HFFc6 (cell line): ENCODE results near the gene SEMA5B. TPM values are rescaled to one million over a fixed set of nuclear protein-coding genes. Genes with fewer than 3 reads are reported as not detected.

Experiments
- DNase-seq: peaks from one replicate; pipeline ENCODE4 v3.0.0-alpha.2; 2018
- H3K27ac Mint-ChIP-seq: 2 replicates; pipeline ENCODE4 v1.8.0; 2020; ENCODE audit warnings: mild to moderate bottlenecking, mixed read lengths
- H3K27me3 Mint-ChIP-seq: 2 replicates; pipeline ENCODE4 v1.8.0; 2021; ENCODE audit warnings: mild to moderate bottlenecking, moderate library complexity, mixed read lengths; ENCODE audit not compliant: insufficient read depth
- H3K36me3 Mint-ChIP-seq: 2 replicates; pipeline ENCODE4 v1.8.0; 2021; ENCODE audit warnings: low read depth, mixed read lengths
- H3K4me1 Mint-ChIP-seq: 2 replicates; pipeline ENCODE4 v1.8.0; 2020; ENCODE audit warnings: low read depth, mixed read lengths
- H3K4me3 Mint-ChIP-seq: 2 replicates; pipeline ENCODE4 v1.8.0; 2020; ENCODE audit warnings: mild to moderate bottlenecking, moderate library complexity, mixed read lengths
- H3K9me3 Mint-ChIP-seq: 2 replicates; pipeline ENCODE4 v1.8.0; 2020; ENCODE audit warnings: mild to moderate bottlenecking, mixed read lengths
- total RNA-seq, 6 experiments: library from RNA; stranded (reverse); fragmentation: NEBNext Ultra II Directional; extraction: Animal tissue kit (Norgen Biotek cat#: 25700); gene quantifications; 2 replicates in 1 of 6; 3 replicates in 5 of 6; pipeline ENCODE4 v1.2.3, GENCODE V29; 2021
- TF ChIP-seq, protein P1 (sequence below): fragments of 200-600 bp; sonication (generic); IDR thresholded peaks from 2 replicates; pipeline ENCODE4 v1.5.0; 2021; ENCODE audit warnings: antibody characterized with exemption, mild to moderate bottlenecking

Gene SEMA5B
- total RNA-seq, 6 experiments from 2014 or later, result not detected

DNA sequence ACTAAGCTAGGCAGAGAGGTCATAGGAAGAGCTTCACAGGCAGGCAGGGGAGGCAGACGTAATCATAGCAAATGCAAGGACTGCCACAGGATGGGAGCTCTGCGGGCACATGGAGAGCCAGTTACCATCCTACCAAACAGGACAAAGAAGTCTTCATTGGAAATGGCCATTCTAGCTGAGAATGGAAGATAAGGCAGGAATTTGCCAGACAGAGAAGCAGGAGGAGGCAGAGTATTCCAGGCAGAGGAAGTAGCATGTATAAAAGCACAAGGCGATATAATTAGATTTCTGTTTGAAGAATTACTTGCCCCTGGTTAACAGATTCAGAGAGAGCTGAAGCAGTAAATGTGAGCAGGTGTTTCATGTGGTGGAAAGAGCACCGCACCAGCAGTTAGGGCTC, 3.5 kb upstream of the SEMA5B start:
- H3K4me3 Mint-ChIP-seq, result no peak overlapping the region
- H3K9me3 Mint-ChIP-seq, result no peaks in the 10 kb centered on the region
- peaks cover 44% of the 10 kb centered on the region for H3K27me3 Mint-ChIP-seq
- peaks cover 9% of the 10 kb centered on the region for H3K4me1 Mint-ChIP-seq
- no peak overlapping the region for H3K27ac Mint-ChIP-seq
- TF ChIP-seq, protein P1, sequence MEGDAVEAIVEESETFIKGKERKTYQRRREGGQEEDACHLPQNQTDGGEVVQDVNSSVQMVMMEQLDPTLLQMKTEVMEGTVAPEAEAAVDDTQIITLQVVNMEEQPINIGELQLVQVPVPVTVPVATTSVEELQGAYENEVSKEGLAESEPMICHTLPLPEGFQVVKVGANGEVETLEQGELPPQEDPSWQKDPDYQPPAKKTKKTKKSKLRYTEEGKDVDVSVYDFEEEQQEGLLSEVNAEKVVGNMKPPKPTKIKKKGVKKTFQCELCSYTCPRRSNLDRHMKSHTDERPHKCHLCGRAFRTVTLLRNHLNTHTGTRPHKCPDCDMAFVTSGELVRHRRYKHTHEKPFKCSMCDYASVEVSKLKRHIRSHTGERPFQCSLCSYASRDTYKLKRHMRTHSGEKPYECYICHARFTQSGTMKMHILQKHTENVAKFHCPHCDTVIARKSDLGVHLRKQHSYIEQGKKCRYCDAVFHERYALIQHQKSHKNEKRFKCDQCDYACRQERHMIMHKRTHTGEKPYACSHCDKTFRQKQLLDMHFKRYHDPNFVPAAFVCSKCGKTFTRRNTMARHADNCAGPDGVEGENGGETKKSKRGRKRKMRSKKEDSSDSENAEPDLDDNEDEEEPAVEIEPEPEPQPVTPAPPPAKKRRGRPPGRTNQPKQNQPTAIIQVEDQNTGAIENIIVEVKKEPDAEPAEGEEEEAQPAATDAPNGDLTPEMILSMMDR, result no peak
- no peaks in the 10 kb centered on the region for H3K36me3 Mint-ChIP-seq
- no peak for DNase-seq

DNA sequence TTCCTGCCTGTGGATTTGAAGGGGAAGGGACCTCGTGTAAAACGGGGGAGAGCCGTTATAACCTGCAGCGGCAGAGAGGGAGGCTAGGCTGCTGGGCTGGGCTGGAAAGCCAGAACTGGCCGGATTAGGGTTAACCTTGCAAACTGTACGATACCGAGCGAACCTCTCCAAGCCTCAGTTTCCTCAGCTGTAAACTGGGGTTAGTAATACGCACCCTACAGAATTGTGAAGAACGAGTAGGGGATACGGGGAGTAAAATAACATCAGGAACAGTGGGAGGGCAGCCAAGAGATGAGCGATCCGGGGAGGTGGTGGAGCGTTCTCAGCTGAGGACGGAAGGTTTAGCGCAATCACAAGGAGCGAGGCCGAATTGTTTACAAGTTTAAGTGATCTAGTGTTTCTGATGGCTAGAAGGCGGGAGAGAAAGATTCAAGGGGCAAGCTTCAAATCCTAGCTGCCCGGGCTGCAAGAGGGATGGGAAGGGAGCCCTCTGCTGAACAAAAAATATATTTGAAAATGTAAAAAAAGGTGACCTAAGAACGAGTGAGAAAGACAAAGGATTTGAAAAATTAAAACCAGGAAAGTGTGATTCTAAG, 768 bp upstream of the SEMA5B start:
- H3K4me3 Mint-ChIP-seq, result peak overlapping the region; percentile 79
- H3K9me3 Mint-ChIP-seq, result no peaks in the 10 kb centered on the region
- H3K27ac Mint-ChIP-seq, result no peak overlapping the region
- DNase-seq, result peak; percentile 50
- H3K4me1 Mint-ChIP-seq, result peaks cover 9% of the 10 kb centered on the region
- H3K27me3 Mint-ChIP-seq, result peaks cover 49% of the 10 kb centered on the region
- H3K36me3 Mint-ChIP-seq, result no peaks in the 10 kb centered on the region
- TF ChIP-seq, protein P1, result peak; percentile 74

GRCh38 chr3:123026565-123027291, 835 bp downstream of the SEMA5B start:
- no peak for DNase-seq
- Mint-ChIP-seq H3K27me3 (peaks cover 52% of the 10 kb centered on the region), H3K4me3 (no peak overlapping the region), H3K27ac (no peak overlapping the region), H3K9me3 (no peaks in the 10 kb centered on the region), H3K36me3 (no peaks in the 10 kb centered on the region), H3K4me1 (peaks cover 9% of the 10 kb centered on the region)
- TF ChIP-seq, protein P1, result no peak

DNA sequence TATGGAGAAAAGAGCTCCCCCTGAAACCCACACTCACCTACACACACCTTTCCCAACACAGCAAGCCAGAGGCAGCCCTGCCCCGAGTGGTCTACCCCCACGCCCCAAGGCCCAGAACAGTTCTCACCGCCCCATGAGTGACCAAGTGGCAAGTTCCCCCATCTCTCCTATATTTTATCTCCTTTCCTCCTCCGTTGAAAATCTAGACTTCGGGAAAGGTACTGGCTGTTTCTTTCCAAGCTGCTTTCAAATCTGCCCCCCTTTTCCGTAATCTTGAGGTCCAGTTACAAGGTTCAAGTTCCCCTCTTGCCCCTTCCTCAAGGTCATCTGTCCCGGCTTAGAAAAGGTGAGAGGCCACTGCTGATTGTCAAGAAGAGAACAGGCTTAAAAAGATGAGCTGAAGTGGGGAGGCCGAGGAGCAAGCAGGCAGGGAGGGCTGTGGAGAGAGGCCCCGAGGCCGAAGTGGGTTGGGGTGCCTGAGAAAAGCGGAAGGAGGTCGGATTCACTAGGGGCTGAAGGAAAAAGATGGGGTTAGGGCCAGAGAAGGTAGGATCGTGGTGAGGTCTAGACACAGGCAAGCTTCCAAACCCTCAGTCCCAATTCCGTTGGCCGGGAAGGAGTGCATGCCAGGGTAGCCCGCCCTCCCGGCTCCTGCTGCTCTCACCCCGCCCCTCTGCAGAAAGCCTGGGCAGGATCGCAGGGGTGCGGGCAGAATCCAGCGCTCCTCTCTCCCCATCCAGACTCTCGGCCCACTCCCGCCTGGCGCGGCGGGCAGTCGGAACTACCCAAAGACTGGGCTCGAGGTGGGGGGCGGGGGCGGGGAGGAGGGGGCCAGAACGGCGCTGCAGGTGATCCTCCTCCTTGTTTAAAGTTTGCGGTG, 1.7 kb downstream of the SEMA5B start:
- no peak overlapping the region for H3K27ac Mint-ChIP-seq
- H3K4me1 Mint-ChIP-seq, result peaks cover 9% of the 10 kb centered on the region
- H3K36me3 Mint-ChIP-seq, result no peaks in the 10 kb centered on the region
- TF ChIP-seq, protein P1, result no peak
- H3K9me3 Mint-ChIP-seq, result no peaks in the 10 kb centered on the region
- H3K4me3 Mint-ChIP-seq, result no peak overlapping the region
- DNase-seq, result no peak
- H3K27me3 Mint-ChIP-seq, result peaks cover 59% of the 10 kb centered on the region

GRCh38 chr3:123024056-123024455, 3.5 kb downstream of the SEMA5B start:
- H3K27ac Mint-ChIP-seq, result no peak overlapping the region
- DNase-seq, result no peak
- H3K9me3 Mint-ChIP-seq, result no peaks in the 10 kb centered on the region
- H3K4me3 Mint-ChIP-seq, result no peak overlapping the region
- peaks cover 57% of the 10 kb centered on the region for H3K27me3 Mint-ChIP-seq
- H3K36me3 Mint-ChIP-seq, result no peaks in the 10 kb centered on the region
- peaks cover 9% of the 10 kb centered on the region for H3K4me1 Mint-ChIP-seq
- TF ChIP-seq, protein P1, result no peak
